Adipocyte (in vitro differentiated cells): ENCODE data around the gene TSPAN18.

ENCODE experiments used
- DNase-seq: peaks from one replicate; pipeline ENCODE4 v3.0.0-alpha.2; 2015; ENCODE audit warnings: low read depth
- H3K27me3 ChIP-seq: replicated peaks from 2 replicates; pipeline ENCODE4 v1.7.0; 2013; ENCODE audit warnings: mild to moderate bottlenecking, low read length, moderate library complexity; ENCODE audit not compliant: control insufficient read depth, insufficient read depth
- H3K36me3 ChIP-seq: 2 replicates; pipeline ENCODE4 v1.7.0; 2013; ENCODE audit warnings: low read length, mild to moderate bottlenecking, moderate library complexity; ENCODE audit not compliant: control insufficient read depth, insufficient read depth, severe bottlenecking
- H3K4me1 ChIP-seq: 2 replicates; pipeline ENCODE4 v1.7.0; 2013; ENCODE audit warnings: mild to moderate bottlenecking, low read length, moderate library complexity; ENCODE audit not compliant: control insufficient read depth, insufficient read depth
- H3K4me3 ChIP-seq: 2 replicates; pipeline ENCODE4 v1.7.0; 2013; ENCODE audit warnings: mild to moderate bottlenecking, low read length, moderate library complexity
- H3K9ac ChIP-seq: 2 replicates; pipeline ENCODE4 v1.7.0; 2013; ENCODE audit warnings: mild to moderate bottlenecking, low read length, moderate library complexity
- H3K9me3 ChIP-seq: 2 replicates; pipeline ENCODE4 v1.7.0; 2013; ENCODE audit warnings: mild to moderate bottlenecking, low read length, moderate library complexity; ENCODE audit not compliant: control insufficient read depth

The TSPAN18 gene

DNA sequence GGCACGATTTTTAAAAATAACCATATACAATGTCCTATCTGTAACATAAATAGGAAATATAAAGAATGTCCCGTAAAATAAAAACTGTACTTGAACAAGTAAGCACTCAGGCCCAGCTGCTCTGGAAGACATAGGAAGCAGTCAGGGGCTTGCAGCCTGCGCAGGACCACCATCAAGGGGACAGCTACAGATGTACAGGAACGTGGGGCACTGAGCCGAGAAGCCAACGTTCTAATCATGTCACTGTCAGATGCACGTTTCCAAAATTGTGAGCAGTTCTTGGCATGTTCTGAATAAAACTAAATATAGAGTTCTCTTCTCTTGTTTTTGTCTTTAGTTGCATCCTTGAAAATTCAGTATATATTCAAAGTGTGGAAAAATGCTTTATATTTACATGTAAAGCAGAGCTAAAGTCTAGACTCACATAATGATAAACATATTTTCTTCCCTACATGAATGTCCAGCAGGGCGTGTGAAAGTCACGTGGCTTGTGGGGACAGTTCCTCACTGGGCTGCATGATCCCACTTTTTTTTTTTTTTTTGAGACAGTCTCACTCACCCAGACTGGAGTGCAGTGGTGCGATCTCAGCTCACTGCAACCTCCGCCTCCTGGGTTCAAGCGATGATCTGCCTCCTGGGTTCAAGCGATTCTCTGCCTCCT is 28.4 kb upstream of the TSPAN18 start:
- H3K36me3 ChIP-seq: no peaks in the 10 kb centered on the region
- H3K9ac ChIP-seq: no peak overlapping the region
- peaks cover 5% of the 10 kb centered on the region for H3K9me3 ChIP-seq
- H3K27me3 ChIP-seq: peaks cover 69% of the 10 kb centered on the region
- H3K4me3 ChIP-seq: no peak overlapping the region
- no peaks in the 10 kb centered on the region for H3K4me1 ChIP-seq
- DNase-seq: no peak

DNA sequence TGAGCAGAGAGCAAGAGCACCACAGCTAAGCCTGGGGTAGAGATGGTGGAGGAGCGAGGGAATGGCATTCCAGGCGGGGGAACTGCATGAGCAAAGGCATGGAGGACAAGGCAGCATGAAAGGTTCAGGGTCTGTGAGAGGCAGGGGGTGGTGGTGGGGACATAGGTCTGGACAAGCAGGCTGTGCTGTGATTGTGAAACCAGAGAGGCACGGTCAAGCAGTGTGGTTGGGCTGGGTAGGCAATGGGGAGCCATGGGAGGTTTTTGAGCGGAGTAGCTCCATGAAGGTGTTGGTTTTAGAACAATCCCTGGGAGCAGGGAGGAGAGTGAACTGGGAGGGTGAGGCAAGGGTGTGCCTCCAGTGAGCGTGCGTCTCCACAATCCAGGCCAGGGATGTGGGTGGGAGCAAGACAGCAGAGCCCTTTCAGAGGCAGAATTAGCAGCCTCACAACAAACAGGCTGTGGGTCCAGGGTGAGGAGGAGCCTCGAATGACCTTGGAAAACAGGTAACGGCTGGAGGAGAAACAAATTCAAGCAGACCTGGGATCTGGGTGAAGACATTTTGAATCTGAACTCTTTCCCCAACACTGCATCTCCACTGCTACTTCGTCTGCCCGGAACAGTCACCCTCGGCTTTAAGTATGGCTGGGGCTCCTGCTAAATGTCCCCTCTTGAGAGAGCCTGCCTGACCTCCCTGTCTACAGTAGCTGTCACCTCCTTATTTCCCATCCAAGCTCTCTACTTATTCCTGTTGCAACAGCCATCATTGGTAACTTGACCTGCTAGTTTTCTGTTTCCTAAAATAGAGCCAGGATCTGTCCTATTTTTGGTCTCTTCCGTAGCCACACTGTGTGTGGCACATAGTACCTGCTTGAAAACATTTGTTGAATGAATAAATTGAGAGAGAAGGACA is 27.0 kb upstream of the TSPAN18 start:
- H3K27me3 ChIP-seq: peaks cover 77% of the 10 kb centered on the region
- H3K4me1 ChIP-seq: no peaks in the 10 kb centered on the region
- no peak overlapping the region for H3K4me3 ChIP-seq
- peaks cover 14% of the 10 kb centered on the region for H3K9me3 ChIP-seq
- H3K9ac ChIP-seq: no peak overlapping the region
- H3K36me3 ChIP-seq: no peaks in the 10 kb centered on the region
- no peak for DNase-seq

DNA sequence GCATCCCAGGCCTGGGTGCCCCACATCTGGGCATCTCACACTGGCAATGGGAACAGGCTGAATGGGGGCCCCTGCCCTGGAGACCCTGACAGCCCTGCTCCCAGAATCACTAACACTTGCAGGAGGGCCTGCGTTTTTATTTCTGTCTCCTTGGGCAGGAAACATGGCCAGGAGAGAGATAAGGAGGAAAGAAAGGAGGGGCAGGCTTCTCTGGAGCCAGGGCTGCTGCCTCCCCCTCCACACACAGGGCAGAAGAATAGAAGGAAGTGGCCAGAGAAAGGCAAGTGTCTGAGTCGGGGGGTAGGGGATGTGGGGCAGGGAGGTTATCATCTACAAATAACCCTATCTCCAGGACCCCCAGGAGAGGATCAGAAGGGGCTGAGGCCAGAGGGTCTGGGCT is 25.5 kb upstream of the TSPAN18 start:
- DNase-seq: no peak
- peaks cover 14% of the 10 kb centered on the region for H3K9me3 ChIP-seq

DNA sequence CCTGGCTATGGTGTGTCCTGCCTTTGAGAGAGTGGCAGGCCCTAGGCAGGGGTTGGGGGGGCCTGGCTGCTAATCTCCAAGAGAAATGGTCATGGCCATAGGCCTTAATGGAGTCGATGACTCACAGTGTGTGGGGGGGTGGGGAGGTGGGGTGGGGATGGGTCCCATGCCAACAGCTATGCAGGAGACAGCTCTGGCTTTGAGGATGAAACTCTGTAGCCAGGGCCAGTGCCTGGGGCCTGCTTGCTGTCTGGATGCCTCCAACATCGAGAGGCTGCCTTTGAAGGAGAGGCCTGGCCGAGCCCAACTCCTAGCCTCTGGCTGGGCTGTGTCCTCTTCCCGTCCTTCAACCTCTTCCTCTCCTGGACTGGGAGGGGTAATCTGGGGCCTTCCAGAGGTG is 23.9 kb upstream of the TSPAN18 start:
- Histone ChIP-seq H3K9ac (no peak overlapping the region), H3K36me3 (no peaks in the 10 kb centered on the region), H3K9me3 (peaks cover 20% of the 10 kb centered on the region), H3K4me1 (peaks cover 5% of the 10 kb centered on the region), H3K4me3 (no peak overlapping the region), H3K27me3 (peaks cover 75% of the 10 kb centered on the region)
- DNase-seq: no peak

More for the DNA sequence above, 25.5 kb upstream of the TSPAN18 start:
- no peaks in the 10 kb centered on the region for H3K4me1 ChIP-seq
- no peaks in the 10 kb centered on the region for H3K36me3 ChIP-seq
- H3K9ac ChIP-seq: no peak overlapping the region
- no peak overlapping the region for H3K4me3 ChIP-seq
- peaks cover 70% of the 10 kb centered on the region for H3K27me3 ChIP-seq

DNA sequence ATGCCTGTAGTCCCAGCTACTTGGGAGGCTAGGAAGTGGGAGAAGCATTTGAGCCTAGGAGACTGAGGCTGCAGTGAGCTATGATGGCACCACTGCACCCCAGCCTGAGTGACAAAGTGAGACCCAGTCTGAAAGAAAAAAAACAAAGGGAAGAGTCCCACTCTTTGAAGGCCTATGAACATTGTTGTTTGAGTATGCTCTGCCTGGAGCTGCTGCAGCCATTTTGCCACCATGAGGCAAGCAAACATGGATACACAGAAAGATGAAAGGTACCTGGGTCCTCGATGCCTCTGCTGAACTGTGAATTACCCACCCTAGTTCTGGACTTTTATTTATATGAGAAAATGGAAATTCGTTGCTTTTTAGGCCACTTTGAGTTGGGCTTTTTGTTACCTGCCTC is 19.7 kb upstream of the TSPAN18 start:
- no peak for DNase-seq
- peaks cover 58% of the 10 kb centered on the region for H3K27me3 ChIP-seq
- H3K4me3 ChIP-seq: no peak overlapping the region
- no peak overlapping the region for H3K9ac ChIP-seq
- no peaks in the 10 kb centered on the region for H3K36me3 ChIP-seq
- peaks cover 10% of the 10 kb centered on the region for H3K4me1 ChIP-seq
- H3K9me3 ChIP-seq: peaks cover 35% of the 10 kb centered on the region

DNA sequence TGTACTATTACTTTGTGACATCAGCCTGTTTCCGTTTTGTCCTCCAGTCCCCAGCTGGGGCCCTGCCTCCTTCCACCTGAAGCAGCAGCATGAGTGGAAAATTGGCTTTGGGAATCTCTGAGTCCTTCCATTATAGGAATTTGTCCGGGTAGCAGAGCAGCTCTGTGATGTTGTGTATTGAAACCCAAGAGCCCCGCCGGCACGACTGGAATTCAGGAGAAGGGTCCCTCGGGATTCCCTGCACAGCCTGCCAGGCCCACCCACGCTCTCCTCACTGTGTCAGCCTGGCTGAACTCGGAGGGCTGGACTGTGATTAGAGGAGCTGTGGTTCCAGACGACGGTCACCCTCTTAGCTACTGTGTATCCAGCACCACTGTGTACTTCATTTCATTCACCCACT is 18.8 kb upstream of the TSPAN18 start:
- peaks cover 34% of the 10 kb centered on the region for H3K9me3 ChIP-seq
- H3K27me3 ChIP-seq: peaks cover 56% of the 10 kb centered on the region
- H3K4me3 ChIP-seq: no peak overlapping the region
- no peaks in the 10 kb centered on the region for H3K36me3 ChIP-seq
- peaks cover 10% of the 10 kb centered on the region for H3K4me1 ChIP-seq
- no peak overlapping the region for H3K9ac ChIP-seq
- DNase-seq: no peak

DNA sequence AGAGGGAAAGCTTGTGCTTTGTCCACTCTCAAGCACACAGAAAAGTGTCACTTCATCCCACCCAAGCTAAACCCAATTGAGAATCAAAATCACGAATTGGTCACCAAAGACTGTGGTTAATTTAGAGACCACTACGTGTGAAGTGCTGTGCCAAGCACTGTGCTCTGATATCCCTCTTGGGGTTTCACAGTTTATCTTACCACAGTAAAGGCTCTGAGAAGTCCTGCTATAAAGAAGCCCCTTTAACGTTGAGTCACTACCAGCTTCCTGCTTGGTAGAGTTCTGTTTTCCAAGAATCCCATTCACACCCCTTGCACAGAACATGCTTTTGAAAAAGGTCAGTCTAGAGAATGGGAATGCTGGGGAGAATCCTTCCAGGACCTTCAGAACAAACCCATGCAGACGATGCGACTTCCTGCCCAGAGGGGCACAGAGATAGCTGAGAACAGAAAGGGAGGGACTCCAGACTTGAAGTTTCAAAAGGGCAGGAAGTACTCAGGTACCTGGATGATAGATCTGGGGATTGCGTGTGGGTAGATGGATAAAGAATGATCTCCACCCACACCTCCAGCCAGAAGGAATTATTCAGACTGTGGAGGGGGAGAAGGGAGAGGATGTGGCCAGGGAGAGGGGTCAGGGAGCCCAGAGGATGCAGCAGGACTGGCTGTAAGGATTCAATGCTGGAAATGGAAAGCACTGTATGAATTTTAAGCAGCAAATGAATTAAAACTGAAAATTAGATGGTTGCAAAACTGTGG is 18.1 kb upstream of the TSPAN18 start:
- Histone ChIP-seq H3K27me3 (peaks cover 56% of the 10 kb centered on the region), H3K9me3 (peaks cover 27% of the 10 kb centered on the region), H3K4me3 (no peak overlapping the region), H3K4me1 (peaks cover 10% of the 10 kb centered on the region), H3K36me3 (no peaks in the 10 kb centered on the region), H3K9ac (no peak overlapping the region)
- DNase-seq: no peak

DNA sequence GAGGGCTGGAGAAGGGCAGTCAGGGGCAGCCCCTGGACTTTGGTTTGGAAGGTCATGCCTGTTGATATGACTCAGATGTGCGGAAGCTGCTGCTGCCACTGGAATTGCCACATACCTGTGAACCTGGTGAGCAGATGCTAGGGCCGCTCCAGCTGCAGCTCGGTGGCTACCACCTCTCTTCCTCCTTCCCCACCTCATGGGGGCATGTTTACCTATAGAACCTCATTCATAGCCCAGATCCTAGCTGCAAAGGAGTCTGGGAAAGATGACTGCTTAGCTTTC is 17.5 kb upstream of the TSPAN18 start:
- no peak for DNase-seq
- Histone ChIP-seq H3K27me3 (peaks cover 56% of the 10 kb centered on the region), H3K4me1 (peaks cover 10% of the 10 kb centered on the region), H3K36me3 (no peaks in the 10 kb centered on the region), H3K9ac (no peak overlapping the region), H3K9me3 (peaks cover 21% of the 10 kb centered on the region), H3K4me3 (no peak overlapping the region)

DNA sequence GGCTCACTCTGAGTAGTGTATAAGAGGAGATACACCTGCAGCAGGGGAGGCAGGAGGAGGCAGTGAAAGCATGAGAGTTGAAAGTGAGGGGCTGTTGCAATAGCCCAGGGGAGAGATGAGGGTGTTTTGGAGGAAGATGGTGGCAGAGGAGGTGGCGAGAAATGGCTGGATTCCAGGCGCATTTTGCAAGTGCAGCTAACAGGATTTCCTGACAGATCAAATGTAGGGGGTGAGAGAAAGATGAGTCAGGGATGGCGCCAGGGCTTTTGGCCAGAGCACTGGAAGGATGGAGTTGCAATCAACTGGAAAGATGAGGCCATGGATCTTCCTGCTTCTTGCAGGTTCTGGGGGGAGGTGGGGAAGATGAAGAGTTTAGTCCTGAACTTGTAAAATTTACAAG is 16.8 kb upstream of the TSPAN18 start:
- no peak for DNase-seq
- peaks cover 10% of the 10 kb centered on the region for H3K4me1 ChIP-seq
- H3K27me3 ChIP-seq: peaks cover 59% of the 10 kb centered on the region
- H3K9ac ChIP-seq: no peak overlapping the region
- peaks cover 20% of the 10 kb centered on the region for H3K9me3 ChIP-seq
- no peaks in the 10 kb centered on the region for H3K36me3 ChIP-seq
- H3K4me3 ChIP-seq: no peak overlapping the region

DNA sequence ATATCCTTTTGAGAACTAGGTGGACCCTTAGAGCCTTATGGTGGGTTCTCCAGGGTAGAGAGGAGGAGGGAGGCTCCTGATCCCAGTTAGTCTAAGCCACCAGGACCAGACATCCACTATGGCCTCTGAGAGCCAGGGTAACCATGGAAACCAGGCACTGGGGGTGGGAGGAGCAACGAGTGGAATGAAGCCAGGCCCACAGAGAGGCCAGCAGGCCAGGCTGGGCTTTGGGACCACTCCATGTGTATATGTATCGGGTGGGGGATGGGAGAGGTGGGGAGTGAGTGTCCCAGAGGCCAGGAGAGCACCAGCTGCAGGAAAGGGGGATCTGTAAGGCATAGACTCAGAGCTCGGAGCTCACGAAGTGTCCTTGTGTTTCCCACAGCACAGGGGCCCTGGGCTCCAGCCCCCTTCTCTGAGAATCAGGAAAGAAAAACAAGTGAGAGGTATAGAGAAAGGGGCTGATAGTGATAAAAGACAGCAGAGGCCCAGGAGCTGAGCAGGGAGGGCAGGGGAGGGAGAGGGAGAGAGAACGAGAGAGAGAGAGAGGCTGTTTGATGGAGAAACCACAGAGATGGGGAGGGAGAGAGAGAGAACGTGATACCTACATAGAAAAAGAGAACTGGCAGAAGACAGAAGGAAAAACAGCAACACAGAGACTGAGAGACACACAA is 15.5 kb upstream of the TSPAN18 start:
- Histone ChIP-seq H3K36me3 (no peaks in the 10 kb centered on the region), H3K4me1 (peaks cover 11% of the 10 kb centered on the region), H3K4me3 (no peak overlapping the region), H3K9me3 (peaks cover 20% of the 10 kb centered on the region), H3K9ac (no peak overlapping the region), H3K27me3 (peaks cover 53% of the 10 kb centered on the region)
- DNase-seq: no peak
